Measurements from ENCODE around the gene TEAD1. TPM values are rescaled to one million over a fixed set of nuclear protein-coding genes. Genes with fewer than 3 reads are reported as not detected.
A peak's percentile ranks its signal among the peaks of the same experiment; 100 is the strongest.

TEAD1 gene
- total RNA-seq, 1 experiment from 2014 or later = 74.3 TPM

- no peak for DNase-seq (ENCODE audit: low read depth)
These were observed 133.4 kb downstream of the TEAD1 start for GRCh38 chr11:12807621-12808020.

GRCh38 chr11:12808519-12808918 lies 134.3 kb downstream of the TEAD1 start:
- peak; percentile 81 for DNase-seq (ENCODE audit: low read depth)

GRCh38 chr11:12809364-12809763 lies 135.1 kb downstream of the TEAD1 start:
- no peak for DNase-seq (ENCODE audit: low read depth)

GRCh38 chr11:12809864-12810567 lies 135.8 kb downstream of the TEAD1 start:
- DNase-seq (ENCODE audit: low read depth) = no peak

GRCh38 chr11:12810568-12810894 lies 136.3 kb downstream of the TEAD1 start:
- DNase-seq (ENCODE audit: low read depth) = no peak

- peak; percentile 34 for DNase-seq (ENCODE audit: low read depth)
These were observed 137.6 kb downstream of the TEAD1 start for GRCh38 chr11:12811861-12812260.

GRCh38 chr11:12812849-12813248 lies 138.6 kb downstream of the TEAD1 start:
- DNase-seq (ENCODE audit: low read depth) = no peak

- peak; percentile 21 for DNase-seq (ENCODE audit: low read depth)
These were observed 139.4 kb downstream of the TEAD1 start for GRCh38 chr11:12813371-12814225.

- no peak for DNase-seq (ENCODE audit: low read depth)
These were observed 140.9 kb downstream of the TEAD1 start for GRCh38 chr11:12815129-12815480.

GRCh38 chr11:12815931-12816494 lies 141.8 kb downstream of the TEAD1 start:
- no peak for DNase-seq (ENCODE audit: low read depth)

- DNase-seq (ENCODE audit: low read depth) = peak; percentile 52
These were observed 143.6 kb downstream of the TEAD1 start for GRCh38 chr11:12817681-12818332.

GRCh38 chr11:12818333-12819015 lies 144.3 kb downstream of the TEAD1 start:
- peak; percentile 93 for DNase-seq (ENCODE audit: low read depth)

GRCh38 chr11:12822392-12823022 lies 148.3 kb downstream of the TEAD1 start:
- DNase-seq (ENCODE audit: low read depth) = no peak

- DNase-seq (ENCODE audit: low read depth) = no peak
These were observed 150.2 kb downstream of the TEAD1 start for GRCh38 chr11:12824281-12825041.

- no peak for DNase-seq (ENCODE audit: low read depth)
These were observed 152.2 kb downstream of the TEAD1 start for GRCh38 chr11:12826441-12826840.

GRCh38 chr11:12827369-12827768 lies 153.1 kb downstream of the TEAD1 start:
- no peak for DNase-seq (ENCODE audit: low read depth)

GRCh38 chr11:12827929-12828812 lies 153.9 kb downstream of the TEAD1 start:
- DNase-seq (ENCODE audit: low read depth) = peak; percentile 77

GRCh38 chr11:12829131-12829530 lies 154.9 kb downstream of the TEAD1 start:
- no peak for DNase-seq (ENCODE audit: low read depth)
